HG03064 (cell line): ENCODE results near the gene BIRC7.
"Not testable (repeated sequence)": the region's sequence is repeated elsewhere in the genome, so short reads cannot be mapped to it uniquely, and the experiment has no call there.

Source experiments
- ATAC-seq: cut with Tn5 transposase; IDR thresholded peaks from one replicate; pipeline ENCODE4 v1.9.1; 2021; ENCODE audit warnings: low read depth; ENCODE audit not compliant: unreplicated experiment

BIRC7 gene

DNA sequence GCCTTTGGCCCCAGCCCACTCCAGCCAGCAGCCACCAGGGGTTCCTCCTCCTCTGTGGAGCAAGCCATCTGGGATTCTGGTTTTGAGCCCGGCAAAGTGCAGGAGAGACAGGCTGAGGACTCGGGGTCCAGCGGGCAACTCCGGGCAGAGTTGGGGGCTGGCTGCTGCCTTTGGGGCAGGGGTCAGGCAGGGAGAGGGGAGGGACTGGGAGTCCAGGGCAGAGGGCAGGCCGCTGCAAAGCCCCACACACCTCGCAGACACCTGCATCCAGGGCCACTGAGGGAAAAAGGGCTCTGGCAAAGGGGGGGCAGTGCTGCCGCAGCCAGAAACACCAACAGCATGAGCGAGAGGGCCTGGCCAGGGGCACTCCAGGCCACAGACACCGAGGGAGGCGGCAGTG lies 8.8 kb downstream of the BIRC7 start:
- ATAC-seq = no peak

GRCh38 chr20:63246490-63247288 lies 11.0 kb downstream of the BIRC7 start:
- ATAC-seq = no peak

DNA sequence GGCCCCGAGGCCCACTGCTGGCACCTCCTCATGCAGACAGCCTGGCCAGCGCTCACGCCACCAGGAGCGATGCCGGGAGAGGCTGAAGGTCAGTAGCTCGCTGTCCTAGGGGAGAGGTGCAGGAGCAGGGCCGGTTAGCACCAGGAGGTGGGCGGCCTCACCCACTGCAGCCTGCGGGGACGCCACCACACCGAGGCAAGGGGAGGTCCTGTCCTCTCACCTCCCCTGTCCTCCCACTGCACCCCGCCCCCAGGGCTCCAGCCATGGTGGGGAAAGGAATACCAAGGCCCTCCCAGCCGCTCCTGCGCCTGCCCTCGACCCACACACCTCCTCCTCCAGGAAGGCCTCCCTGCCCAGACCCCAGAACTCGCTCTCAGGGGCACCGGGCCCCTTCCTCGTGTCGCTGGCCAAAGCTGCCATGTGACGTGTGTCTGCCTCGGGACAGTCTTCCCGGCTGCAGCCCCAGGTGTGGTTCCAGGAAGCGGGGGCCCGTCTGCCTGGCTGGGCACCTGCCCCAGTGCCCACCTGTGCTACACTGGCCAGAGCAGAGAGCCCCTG lies 12.0 kb downstream of the BIRC7 start:
- no peak for ATAC-seq

GRCh38 chr20:63248835-63249591 lies 13.3 kb downstream of the BIRC7 start:
- ATAC-seq = no peak

DNA sequence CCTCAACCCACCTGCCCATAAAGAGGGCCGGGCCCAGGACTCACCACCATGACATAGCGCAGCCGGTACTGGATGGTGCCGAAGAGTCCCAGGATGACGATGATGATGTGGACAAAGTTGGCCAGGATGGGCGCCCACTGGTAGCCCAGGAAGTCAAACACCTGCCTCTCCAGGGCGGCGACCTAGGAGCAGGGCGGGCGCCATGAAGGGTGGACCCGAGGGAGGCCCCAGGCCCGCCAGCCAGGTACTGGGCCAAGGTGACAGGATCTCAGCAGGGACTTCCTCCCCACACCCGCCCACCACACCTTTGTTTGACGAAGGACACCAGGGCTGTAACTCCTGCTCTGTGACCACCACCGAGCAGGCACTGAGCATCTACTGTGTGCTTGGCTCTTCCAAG lies 14.2 kb downstream of the BIRC7 start:
- ATAC-seq = no peak

GRCh38 chr20:63251350-63251749 lies 15.6 kb downstream of the BIRC7 start:
- ATAC-seq = not testable (repeated sequence)

- no peak for ATAC-seq
Observed at GRCh38 chr20:63252284-63252711, 16.6 kb downstream of the BIRC7 start.

- no peak for ATAC-seq
Observed at GRCh38 chr20:63253065-63253437, 17.3 kb downstream of the BIRC7 start.

GRCh38 chr20:63253438-63254231 lies 17.9 kb downstream of the BIRC7 start:
- ATAC-seq = no peak

DNA sequence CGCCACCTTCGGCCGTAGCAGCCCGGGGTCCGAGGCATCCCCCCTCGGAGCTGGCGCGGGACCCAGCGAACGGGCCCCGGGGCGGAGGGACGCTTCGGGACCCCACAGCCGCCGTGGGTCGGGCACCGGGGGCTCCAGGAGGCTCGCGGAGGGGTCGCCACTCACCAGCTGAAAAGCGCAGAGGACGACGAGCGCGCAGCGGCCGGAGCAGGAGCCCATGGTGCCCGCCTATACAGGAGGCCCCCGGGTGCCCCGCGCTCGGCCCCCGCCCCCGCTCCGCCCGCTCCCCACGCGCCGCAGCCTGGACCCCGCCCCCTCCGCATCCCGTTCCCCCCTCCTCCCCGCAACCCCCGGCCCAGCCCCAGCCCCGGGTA lies 18.5 kb downstream of the BIRC7 start, which contains the start of gene NKAIN4:
NKAIN4 (minus strand) TSS at position 232 of the 374 bp plus-strand sequence; CDS start at position 219, 13 bp downstream.
- ATAC-seq = no peak

- ATAC-seq = no peak
Observed at GRCh38 chr20:63254606-63255384, 19.1 kb downstream of the BIRC7 start.

- no peak for ATAC-seq
Observed at GRCh38 chr20:63255931-63256704, 20.4 kb downstream of the BIRC7 start.

DNA sequence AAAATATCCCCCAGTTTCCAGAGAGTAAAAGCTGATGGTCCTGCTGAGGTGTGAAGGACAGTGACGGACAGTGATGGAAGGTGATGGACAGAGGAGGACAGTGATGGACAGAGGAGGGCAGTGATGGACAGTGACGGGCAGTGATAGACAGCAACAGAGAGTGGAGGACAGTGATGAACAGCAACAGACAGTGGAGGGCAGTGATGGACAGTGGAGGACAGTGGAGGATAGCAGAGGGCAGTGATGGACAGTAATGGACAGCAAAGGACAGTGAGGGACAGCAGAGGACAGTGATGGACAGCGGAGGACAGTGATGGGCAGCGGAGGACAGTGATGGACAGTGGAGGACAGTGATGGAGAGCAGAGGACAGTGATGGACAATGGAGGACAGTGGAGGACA lies 21.2 kb downstream of the BIRC7 start:
- no peak for ATAC-seq

DNA sequence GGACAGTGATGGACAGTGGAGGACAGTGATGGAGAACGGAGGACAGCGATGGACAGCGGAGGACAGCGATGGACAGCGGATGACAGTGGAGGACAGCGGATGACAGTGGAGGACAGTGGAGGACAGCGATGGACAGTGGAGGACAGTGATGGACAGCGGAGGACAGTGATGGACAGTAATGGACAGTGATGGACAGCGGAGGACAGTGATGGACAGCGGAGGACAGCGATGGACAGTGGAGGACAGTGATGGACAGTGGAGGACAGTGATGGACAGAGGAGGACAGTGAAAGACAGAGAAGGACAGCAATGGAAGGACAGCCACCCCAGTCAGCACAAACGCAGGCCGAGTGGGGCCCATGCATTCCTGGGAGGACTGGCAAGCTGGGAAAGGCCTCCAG lies 21.9 kb downstream of the BIRC7 start:
- no peak for ATAC-seq

DNA sequence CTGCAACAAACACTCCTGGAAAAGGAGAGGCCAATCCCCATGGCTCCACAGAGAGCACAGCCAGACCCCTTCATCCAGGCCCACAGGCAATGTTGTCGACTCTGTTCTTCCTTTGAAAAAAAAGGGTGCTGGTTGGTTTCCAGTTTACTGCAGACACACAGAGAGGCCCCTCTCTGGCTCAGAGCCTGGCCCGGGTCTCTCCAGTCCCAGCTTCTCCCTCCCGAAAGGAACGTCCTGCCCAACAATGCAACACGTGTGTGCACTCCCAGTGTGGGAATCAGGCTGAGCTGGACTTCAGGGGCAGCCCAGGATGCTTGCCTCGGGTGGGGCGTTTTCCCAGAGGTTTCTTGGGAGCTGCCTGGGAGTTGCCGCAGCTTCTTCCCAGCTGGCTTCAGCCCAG lies 23.1 kb downstream of the BIRC7 start:
- ATAC-seq = no peak

DNA sequence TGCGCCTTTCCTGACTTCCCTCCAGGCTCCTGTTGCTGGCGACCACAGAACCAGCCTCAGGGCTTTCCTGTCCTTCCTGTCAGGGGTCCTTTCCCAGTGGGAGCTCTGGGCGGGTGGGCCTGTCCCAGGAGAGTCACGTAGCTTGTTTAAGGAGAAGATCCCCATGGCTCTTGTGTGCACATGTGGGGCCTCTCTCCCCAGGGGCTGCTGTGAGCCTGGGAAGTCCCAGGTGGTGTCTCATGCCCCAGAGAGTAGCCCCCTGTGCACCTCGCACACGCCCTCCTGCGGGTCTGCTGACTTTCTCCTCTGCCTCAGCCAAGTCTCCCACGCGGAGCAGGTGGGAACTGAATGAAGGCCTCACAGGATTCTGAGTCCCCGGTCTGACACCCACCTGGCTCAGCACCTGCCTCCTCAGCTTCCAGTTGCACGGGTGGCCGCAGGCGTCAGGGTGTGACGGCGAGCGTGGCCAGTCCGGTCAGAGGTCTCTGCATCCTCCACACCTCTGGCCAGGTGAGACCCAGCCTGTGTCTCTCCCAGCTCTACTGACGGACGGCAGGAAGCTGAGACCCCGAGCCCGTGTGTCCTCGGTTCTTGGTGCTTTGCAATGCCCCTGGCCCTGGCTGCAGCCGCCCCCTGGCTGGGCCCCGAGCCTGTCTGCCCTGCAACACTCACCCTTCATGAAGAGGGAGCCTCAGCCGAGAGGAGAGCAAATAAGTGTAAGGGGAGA lies 24.2 kb downstream of the BIRC7 start:
- no peak for ATAC-seq

DNA sequence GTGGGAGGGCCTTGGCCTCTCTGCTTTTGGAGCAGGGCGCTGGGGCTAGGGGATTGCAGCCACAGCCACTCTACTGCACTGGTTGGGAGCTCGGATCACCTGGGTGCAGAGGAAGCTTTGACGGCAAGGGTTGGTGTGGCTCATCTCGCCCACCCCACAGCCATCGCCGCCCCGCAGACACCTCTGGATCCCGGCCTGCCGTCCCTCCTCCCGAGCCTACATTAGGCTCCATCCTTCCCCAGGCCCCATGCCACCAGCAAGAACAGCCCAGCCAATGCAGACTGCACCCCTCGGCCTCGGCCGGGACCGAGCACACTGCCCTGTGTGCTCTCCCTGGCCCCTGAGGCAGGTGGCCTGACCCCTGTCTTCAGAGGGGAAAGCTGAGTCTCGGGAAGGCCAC lies 24.8 kb downstream of the BIRC7 start:
- ATAC-seq = no peak

- no peak for ATAC-seq
Observed at GRCh38 chr20:63261060-63261794, 25.5 kb downstream of the BIRC7 start.
